PFSK-1 (cell line): ENCODE measurements around the gene DLEU7.

Source experiments
- FOXP2 ChIP-seq: optimal IDR thresholded peaks from 2 replicates; pipeline ENCODE3; 2011; ENCODE audit warnings: borderline replicate concordance, control low read depth, inconsistent platforms; ENCODE audit not compliant: insufficient read depth; ENCODE audit errors: extremely low read length, extremely low read depth
- POLR2AphosphoS5 ChIP-seq: IDR thresholded peaks from 2 replicates; pipeline ENCODE4 v1.6.1; 2012; ENCODE audit warnings: low read depth, mild to moderate bottlenecking, control low read depth, low read length, moderate library complexity
- SIN3A ChIP-seq: IDR thresholded peaks from 2 replicates; pipeline ENCODE4 v1.6.1; 2012; ENCODE audit warnings: mild to moderate bottlenecking, low read length, moderate library complexity, borderline replicate concordance; ENCODE audit not compliant: insufficient read depth
- TAF1 ChIP-seq: IDR thresholded peaks from 2 replicates; pipeline ENCODE4 v1.6.1; 2012; ENCODE audit warnings: low read length, control low read depth, borderline replicate concordance; ENCODE audit not compliant: insufficient read depth
- TF ChIP-seq, protein P1 (sequence below), 2 experiments: IDR thresholded peaks; 2 replicates each; pipeline versions ENCODE4 v1.6.1 to v1.8.0; 2011 to 2012; ENCODE audit warnings: low read depth in 2 of 2, low read length in 2 of 2, control low read depth in 1 of 2, inconsistent platforms in 1 of 2, mild to moderate bottlenecking in 1 of 2, moderate library complexity in 1 of 2; ENCODE audit not compliant: insufficient read depth in 1 of 2

DNA sequence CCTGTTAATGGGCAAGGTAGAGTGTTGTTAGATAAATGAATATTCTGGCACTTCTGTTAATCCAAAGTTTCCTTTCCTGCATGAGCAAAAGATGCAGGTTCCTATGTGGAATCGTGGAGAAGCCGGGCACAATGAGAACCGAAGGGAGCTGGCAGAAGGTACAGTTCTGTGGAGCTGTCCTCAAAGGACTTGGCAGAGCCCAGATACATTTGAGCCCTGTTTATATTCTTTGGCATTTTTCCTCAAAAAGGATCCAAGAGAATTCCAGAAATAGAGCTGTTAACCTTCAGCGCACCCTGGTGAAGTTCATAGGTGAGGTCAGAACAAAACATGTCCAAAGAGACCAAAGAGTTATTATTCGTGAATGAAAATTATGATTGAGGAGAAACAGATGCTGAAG is 4.0 kb upstream of the DLEU7 start:
- TF ChIP-seq POLR2AphosphoS5 (no peak), TAF1 (no peak), FOXP2 (no peak), SIN3A (no peak)
- TF ChIP-seq, protein P1, sequence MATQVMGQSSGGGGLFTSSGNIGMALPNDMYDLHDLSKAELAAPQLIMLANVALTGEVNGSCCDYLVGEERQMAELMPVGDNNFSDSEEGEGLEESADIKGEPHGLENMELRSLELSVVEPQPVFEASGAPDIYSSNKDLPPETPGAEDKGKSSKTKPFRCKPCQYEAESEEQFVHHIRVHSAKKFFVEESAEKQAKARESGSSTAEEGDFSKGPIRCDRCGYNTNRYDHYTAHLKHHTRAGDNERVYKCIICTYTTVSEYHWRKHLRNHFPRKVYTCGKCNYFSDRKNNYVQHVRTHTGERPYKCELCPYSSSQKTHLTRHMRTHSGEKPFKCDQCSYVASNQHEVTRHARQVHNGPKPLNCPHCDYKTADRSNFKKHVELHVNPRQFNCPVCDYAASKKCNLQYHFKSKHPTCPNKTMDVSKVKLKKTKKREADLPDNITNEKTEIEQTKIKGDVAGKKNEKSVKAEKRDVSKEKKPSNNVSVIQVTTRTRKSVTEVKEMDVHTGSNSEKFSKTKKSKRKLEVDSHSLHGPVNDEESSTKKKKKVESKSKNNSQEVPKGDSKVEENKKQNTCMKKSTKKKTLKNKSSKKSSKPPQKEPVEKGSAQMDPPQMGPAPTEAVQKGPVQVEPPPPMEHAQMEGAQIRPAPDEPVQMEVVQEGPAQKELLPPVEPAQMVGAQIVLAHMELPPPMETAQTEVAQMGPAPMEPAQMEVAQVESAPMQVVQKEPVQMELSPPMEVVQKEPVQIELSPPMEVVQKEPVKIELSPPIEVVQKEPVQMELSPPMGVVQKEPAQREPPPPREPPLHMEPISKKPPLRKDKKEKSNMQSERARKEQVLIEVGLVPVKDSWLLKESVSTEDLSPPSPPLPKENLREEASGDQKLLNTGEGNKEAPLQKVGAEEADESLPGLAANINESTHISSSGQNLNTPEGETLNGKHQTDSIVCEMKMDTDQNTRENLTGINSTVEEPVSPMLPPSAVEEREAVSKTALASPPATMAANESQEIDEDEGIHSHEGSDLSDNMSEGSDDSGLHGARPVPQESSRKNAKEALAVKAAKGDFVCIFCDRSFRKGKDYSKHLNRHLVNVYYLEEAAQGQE (IDR thresholded peaks at IDR 0.05; ENCODE audit: insufficient read depth in 1 of 2, low read depth in 2 of 2, low read length in 2 of 2): no peak
